Amniotic epithelial cell (primary cell): Measurements from ENCODE around the gene RXFP2.

ENCODE experiments used
- DNase-seq: peaks from one replicate; pipeline ENCODE4 v3.0.0-alpha.2; 2010; ENCODE audit warnings: low read depth

The RXFP2 gene

GRCh38 chr13:31824705-31825517 lies 85.6 kb downstream of the RXFP2 start:
- DNase-seq = peak; percentile 86

GRCh38 chr13:31826521-31826920 lies 87.2 kb downstream of the RXFP2 start:
- no peak for DNase-seq

- DNase-seq = no peak
These were observed 88.4 kb downstream of the RXFP2 start for GRCh38 chr13:31827707-31828106.

GRCh38 chr13:31835932-31836331 lies 96.6 kb downstream of the RXFP2 start:
- DNase-seq = peak; percentile 76

- DNase-seq = no peak
These were observed 103.7 kb downstream of the RXFP2 start for GRCh38 chr13:31843044-31843443.

GRCh38 chr13:31846182-31846938 lies 107.0 kb downstream of the RXFP2 start:
- DNase-seq = peak; percentile 75

- no peak for DNase-seq
These were observed 107.8 kb downstream of the RXFP2 start for GRCh38 chr13:31846961-31847752.

- no peak for DNase-seq
These were observed 109.3 kb downstream of the RXFP2 start for GRCh38 chr13:31848621-31849020.

GRCh38 chr13:31849206-31849605 lies 109.9 kb downstream of the RXFP2 start:
- DNase-seq = no peak

- no peak for DNase-seq
These were observed 110.8 kb downstream of the RXFP2 start for GRCh38 chr13:31850041-31850555.

GRCh38 chr13:31851216-31851615 lies 111.9 kb downstream of the RXFP2 start:
- DNase-seq = no peak
